SH-SY5Y (cell line): ENCODE results near the gene GSK3B.

ENCODE experiments used
- GATA2 ChIP-seq: IDR thresholded peaks from 2 replicates; pipeline ENCODE4 v1.6.1; 2011; ENCODE audit warnings: mild to moderate bottlenecking, low read depth, low read length
- GATA3 ChIP-seq: IDR thresholded peaks from 2 replicates; pipeline ENCODE4 v1.6.1; 2011; ENCODE audit warnings: low read depth, mild to moderate bottlenecking, low read length, moderate library complexity

GSK3B gene

DNA sequence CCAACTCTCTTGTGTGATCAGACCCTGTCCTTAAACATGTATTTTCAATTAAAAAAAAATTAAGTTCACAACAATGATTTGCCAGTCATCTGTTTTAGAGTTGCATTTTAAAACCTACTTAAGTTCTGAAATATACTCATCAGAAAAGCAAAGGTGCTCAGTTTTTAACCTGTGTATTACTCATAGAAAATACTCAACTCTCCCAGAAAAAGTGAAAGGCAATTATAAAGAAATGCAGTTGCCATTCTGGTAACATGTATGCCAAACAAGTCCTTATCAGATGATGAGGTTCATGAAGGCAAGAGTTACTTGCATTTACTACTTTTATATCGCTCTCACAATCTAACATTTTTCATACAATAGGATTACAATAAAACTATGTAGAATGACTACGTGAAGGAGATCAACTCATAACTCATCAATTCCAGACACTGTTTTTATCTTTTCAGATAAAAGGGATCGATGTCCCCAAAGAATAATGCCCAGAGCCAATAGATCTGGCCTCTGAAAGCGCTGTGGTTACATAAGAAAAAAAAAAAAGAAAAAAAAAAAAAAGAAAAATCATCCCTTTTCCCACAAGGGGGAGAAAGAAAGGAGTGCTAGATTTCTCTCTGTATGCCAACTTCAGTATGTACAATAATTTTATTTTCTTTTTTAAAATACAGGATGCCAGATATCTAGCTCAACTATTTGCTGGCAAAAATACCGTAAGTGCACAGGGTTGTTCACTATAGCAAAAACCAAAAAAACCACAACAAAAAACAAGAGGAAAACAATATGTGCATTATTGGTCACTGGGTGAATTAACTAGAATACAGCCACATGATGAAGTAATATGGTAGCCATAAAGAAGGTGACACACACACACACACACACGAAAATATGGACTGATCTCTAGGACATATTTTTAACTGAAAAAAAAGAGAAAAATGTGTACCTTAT lies 175.0 kb downstream of the GSK3B start:
- TF ChIP-seq GATA2 (no peak), GATA3 (no peak)

DNA sequence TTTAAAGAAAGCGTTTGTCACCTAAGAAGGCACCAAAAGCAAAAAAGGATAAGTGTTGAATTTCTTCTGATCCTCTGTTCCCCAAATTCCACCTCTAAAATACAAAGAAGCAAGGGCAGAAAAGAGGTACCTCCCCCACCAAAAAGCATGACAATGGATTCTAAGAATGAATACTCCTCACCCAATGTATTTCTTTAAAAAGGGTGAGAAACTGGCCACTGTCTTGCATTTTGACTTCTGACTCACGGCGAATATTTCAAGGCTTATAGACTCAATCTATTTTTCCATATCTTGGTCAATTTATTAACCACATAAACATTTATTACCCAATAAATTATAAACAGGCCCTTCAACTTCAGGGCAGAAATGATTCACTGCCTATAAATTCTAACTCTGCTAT lies 181.2 kb downstream of the GSK3B start:
- TF ChIP-seq GATA2 (no peak), GATA3 (no peak)

- no peak for TF ChIP-seq GATA3
- TF ChIP-seq GATA2, result no peak
These were observed 182.0 kb downstream of the GSK3B start for GRCh38 chr3:119912220-119912619.

DNA sequence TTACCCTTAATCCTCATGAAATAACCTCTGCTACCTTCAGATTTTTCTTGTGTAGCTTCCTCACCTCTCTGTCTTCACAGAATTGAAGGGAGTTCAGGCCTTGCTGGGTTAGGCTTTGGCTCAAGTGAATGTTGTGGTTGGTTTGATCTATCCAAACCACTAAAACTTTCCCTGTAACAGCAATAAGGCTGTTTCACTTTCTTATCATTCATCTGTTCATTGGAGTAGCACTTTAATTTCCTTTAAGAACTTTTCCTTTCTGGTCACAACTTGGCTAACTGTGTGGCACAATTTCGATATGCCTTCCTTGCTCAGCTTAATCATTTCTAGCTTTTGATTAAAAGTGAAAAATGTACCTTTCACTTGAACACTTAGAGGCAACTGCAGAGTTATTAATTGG lies 182.5 kb downstream of the GSK3B start:
- TF ChIP-seq GATA3 (no peak), GATA2 (no peak)

- TF ChIP-seq GATA3 (no peak), GATA2 (no peak)
These were observed 192.2 kb downstream of the GSK3B start for GRCh38 chr3:119902061-119902460.

DNA sequence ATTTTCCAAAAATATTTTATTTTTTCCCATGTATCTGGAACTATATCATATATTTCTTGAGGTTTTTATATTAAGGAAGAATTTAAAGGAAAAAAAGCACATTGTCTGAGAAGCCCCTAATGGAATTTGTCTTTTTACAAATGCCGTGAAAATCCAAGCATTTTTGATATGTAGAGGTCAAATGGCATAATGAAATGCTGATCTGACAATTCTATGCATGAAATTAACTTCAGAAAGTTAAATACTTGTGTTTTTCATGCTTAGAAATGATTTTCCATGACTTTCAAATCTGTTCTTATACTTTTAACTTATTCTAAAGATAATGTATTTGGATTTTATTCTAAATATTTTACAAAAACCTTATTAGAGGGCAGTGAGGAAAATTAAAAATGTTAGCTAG lies 193.1 kb downstream of the GSK3B start:
- TF ChIP-seq GATA3, result no peak
- TF ChIP-seq GATA2, result no peak

DNA sequence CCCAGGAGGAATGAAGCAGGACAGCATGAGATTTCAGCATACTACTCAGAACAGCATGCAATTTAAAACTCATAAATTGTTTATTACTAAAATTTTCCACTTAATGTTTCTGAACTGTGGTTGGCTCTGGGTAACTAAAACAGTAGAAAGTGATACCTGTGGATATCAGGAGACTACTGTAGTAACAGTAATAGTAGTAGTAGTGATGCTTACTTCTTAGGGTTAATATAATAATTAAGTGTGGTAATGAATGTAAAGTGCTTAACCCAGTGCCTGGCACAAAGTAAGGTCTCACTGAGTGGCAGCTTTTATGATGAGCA lies 195.1 kb downstream of the GSK3B start:
- no peak for TF ChIP-seq GATA3
- no peak for TF ChIP-seq GATA2

DNA sequence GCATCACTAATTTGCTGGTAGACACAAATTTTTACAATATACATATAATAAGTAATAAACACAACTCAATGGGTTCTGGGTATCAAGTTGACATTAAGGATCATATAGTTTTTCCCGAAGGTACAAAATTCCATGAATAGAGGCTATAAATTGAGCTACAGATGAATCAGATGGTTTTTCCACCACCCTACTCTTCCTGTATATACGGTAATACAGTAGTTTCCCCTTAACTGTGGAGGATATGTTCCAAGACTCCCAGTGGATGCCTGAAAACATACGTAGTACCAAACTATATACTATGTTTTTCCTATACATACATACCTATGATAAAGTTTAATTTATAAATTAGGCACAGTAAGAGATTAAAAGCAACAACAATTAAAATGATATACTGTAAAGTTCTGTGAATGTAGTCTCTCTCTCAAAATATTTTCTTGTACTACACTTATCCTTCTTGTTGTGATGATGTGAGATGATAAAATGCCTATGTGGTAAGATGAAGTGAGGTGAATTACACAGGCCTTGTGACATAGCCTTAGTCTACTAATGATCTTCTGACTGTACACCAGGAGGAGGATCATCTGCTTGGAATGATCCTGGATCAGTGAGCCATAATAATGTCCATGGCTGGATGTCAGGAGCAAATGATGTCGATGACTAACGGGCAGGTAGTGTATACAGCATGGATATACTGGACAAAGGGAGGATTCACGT lies 195.6 kb downstream of the GSK3B start:
- TF ChIP-seq GATA2 (no peak), GATA3 (no peak)

DNA sequence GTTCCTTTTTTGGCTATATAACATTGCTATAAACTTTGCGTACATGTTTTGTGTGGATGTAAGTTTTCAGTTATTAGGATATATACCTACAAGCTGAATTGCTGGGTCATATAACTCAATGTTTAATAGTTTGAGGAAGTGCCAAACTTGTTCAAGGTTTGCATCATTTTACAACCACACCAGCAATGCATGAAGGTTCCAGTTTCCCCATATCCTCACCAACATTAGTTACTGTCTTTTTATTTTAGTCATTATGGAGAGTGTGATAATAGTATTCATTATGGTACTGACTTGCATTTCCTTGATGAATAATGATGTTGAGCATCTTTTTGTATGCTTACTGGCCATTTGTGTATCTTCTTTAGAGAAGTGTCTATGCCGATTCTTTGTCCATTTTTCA lies 200.1 kb downstream of the GSK3B start:
- TF ChIP-seq GATA3 (no peak), GATA2 (no peak)

DNA sequence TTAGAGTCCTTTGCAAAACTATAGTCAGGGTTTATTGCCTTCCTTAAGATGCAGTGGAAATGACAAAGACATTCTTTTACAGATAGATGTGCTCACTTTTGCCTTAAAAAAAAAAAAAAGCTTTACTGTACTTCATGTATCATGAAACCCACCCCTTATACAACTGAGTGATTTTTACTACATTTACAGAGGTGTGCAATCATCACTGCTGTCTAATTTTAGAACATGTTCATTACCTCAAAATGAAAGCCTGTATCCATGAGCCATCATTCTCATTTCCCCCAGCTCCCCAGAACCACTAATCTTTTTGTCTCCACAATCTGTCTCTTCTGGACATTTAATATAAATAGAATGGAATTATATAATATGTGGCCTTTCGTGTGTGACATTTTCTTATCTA lies 200.5 kb downstream of the GSK3B start:
- no peak for TF ChIP-seq GATA2
- no peak for TF ChIP-seq GATA3

GRCh38 chr3:119891944-119892721 lies 202.1 kb downstream of the GSK3B start:
- TF ChIP-seq GATA2 (no peak), GATA3 (no peak)

DNA sequence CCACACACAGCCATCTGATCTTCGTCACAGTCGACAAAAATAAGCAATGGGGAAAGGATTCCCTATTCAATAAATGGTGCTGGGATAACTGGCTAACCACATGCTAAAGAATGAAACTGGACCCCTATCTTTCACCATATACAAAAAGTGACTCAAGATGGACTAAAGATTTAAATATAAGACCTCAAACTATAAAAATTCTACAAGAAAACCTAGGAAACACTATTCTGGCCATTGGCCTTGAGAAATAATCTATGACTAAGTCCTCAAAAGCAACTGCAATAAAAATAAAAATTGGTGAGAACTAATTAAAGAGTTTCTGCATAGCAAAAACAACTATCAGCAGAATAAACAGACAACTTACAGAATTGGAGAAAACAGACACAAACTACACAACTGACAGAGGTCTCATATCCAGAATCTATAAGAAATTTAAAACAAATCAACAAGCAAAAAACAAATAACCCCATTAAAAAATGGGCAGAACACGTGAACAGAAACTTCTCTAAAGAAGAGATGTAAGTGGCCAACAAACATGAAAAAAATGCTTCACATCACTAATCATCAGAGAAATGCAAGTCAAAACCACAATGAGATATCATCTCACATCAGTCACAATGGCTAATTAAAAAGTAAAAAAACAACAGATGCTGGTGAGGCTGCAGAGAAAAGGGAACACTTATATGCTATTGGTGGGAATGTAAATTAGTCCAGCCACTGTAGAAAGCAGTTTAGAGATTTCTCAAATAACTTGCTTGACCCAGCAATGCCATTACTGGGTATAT lies 208.3 kb downstream of the GSK3B start:
- no peak for TF ChIP-seq GATA2

DNA sequence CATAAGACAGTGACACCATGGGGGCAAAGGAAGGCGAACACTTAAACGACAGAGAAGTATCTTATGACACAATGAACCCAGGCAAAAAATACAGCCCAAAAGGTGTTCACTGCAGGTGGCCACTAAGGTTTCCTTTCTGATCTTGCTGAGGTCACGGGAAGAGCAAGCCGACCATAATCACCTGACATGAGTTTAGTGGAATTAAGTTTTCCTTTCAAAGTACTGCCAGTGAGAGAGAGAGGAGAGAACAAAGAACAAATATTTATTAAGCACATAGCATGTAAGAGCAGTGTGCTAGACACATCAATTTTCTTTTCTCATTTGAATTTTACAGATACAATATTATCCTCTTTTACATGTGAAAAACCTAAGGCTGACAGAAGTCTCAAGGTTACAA lies 210.1 kb downstream of the GSK3B start:
- no peak for TF ChIP-seq GATA3
- TF ChIP-seq GATA2, result no peak
